Gastroesophageal sphincter (tissue), 2 donors: ENCODE measurements around the gene ZBTB11.

Experiments used
- EP300 ChIP-seq: sonication (generic); formaldehyde crosslinking; IDR thresholded peaks from one replicate; pipeline ENCODE4 v1.6.1; 2017; ENCODE audit warnings: antibody characterized with exemption, mild to moderate bottlenecking
- POLR2A ChIP-seq, 2 donors: fragments of 450-650 bp; IDR thresholded peaks; one replicate each; pipeline ENCODE4 v1.6.1; 2017; ENCODE audit warnings: antibody characterized with exemption in 2 of 2, mild to moderate bottlenecking in 2 of 2, moderate library complexity in 1 of 2

GRCh38 chr3:101643009-101643844 is 33.7 kb downstream of the ZBTB11 start:
- no peak for TF ChIP-seq EP300
- no peak for TF ChIP-seq POLR2A (IDR thresholded peaks at IDR 0.05)
